Epithelial cell of alveolus of lung (primary cell): ENCODE results near the gene SSX5. TPM values are rescaled to one million over a fixed set of nuclear protein-coding genes. Genes with fewer than 3 reads are reported as not detected.

Experiments used
- total RNA-seq: library from RNA; depleted of rRNA; stranded (reverse); fragments of >200 nt; gene quantifications from 2 replicates; pipeline ENCODE4 v1.2.1, GENCODE V29; 2015

SSX5 gene, protein sequence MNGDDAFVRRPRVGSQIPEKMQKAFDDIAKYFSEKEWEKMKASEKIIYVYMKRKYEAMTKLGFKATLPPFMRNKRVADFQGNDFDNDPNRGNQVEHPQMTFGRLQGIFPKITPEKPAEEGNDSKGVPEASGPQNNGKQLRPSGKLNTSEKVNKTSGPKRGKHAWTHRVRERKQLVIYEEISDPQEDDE
- not detected in 2 replicates for total RNA-seq

DNA sequence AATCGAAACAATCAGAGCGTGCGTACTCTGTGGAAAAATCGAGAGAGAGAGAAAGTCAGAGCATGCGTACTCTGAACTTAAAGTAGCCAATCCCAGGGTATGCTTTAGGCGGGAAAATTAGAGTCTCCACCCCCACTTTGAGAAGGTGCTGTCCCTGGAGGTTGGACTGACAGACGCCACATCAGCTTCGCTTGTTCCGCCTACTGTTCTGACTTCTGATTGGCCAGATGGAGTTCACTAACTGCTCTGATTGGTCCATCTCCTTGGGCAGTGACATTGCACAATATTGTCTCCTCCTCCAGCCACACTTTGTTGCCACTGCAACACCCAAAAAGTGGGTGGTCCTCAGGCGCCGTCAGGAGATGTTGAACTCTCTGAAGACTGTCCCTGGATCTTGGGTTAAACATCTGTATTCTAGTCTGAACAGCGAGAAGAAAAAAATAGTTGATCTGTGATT is at the start of gene SSX5:
Gene SSX5 (minus strand): TSS at position 51 of the 457 bp plus-strand sequence. CDS start 1,437 bp downstream, outside the sequence.

Other genes with a start within 250 kb of the SSX5 start
- 1.6 and 4.8 TPM in 2 replicates for gene ZNF182, start 192.8 kb downstream of the SSX5 start, total RNA-seq
- not detected in 2 replicates for gene SPACA5, start 189.8 kb downstream of the SSX5 start, total RNA-seq
- gene ZNF630, start 125.2 kb downstream of the SSX5 start, total RNA-seq, result 0.78 and 2.5 TPM in 2 replicates
- gene SPACA5B, start 66.2 kb downstream of the SSX5 start, total RNA-seq, result not detected in 2 replicates
- gene SSX1, start 58.6 kb upstream of the SSX5 start, total RNA-seq, result not detected in 2 replicates
- gene SSX3, start 159.9 kb upstream of the SSX5 start, total RNA-seq, result not detected in 2 replicates
- not detected in 2 replicates for gene SSX4, start 186.7 kb upstream of the SSX5 start, total RNA-seq
- gene SSX4B, start 215.2 kb upstream of the SSX5 start, total RNA-seq, result not detected in 2 replicates